Naive B cell (primary cell): ENCODE measurements around the gene TMEM202. TPM values are rescaled to one million over a fixed set of nuclear protein-coding genes. Genes with fewer than 3 reads are reported as not detected.

Experiments used
- polyA plus RNA-seq, 6 donors: library from polyadenylated mRNA; unstranded; fragments of 300-500 nt; fragmentation: Illumina TruSeq; gene quantifications; one replicate each; pipeline ENCODE4 v1.2.3, GENCODE V29; 2021; ENCODE audit warnings: low read depth in 6 of 6

Gene TMEM202
- polyA plus RNA-seq, 6 donors from 2014 or later, result not detected

Other genes starting within 250 kb of the TMEM202 start
- not detected for gene GRAMD2A, start 200.5 kb upstream of the TMEM202 start, polyA plus RNA-seq
- gene PKM, start 167.1 kb upstream of the TMEM202 start, polyA plus RNA-seq, result 100 to 1,000 TPM; 175 to 319 (median 227) TPM
- gene PARP6, start 125.8 kb upstream of the TMEM202 start, polyA plus RNA-seq, result 10 to 100 TPM; 22.5 to 55.4 (median 28.4) TPM
- gene CELF6, start 78.1 kb upstream of the TMEM202 start, polyA plus RNA-seq, result under 1 TPM in 2 of 6 donors, not detected in 4; 0.20 to 0.21 TPM
- gene HEXA, start 22.3 kb upstream of the TMEM202 start, polyA plus RNA-seq, result 100 to 1,000 TPM; 106 to 172 (median 134) TPM
- gene ARIH1, start 76.0 kb downstream of the TMEM202 start, polyA plus RNA-seq, result 10 to 100 TPM; 16.1 to 34.9 (median 25.3) TPM